HL-60/S4 treated with phorbol 12-myristate 13-acetate at 8.2 ng/mL for 4 days and 3 days (cell line): Measurements from ENCODE around the gene MYOCOS.

Source experiments
- in situ Hi-C: fragments of 300-500 bp; cut with MboI; formaldehyde crosslinking; loops from 2 replicates; pipeline ENCODE4 v1.15.0; 2022; ENCODE audit warnings: low sequenced_read_pairs

MYOCOS gene

GRCh38 chr1:171623651-171624331, 1.7 kb downstream of the MYOCOS start:
- in situ Hi-C loops: no loop called here

GRCh38 chr1:171625225-171625624, 3.2 kb downstream of the MYOCOS start:
- in situ Hi-C loops: loop anchor here (25.0 kb wide), 1 partner anchor 362 kb away; no protein-coding TSS in a partner anchor

GRCh38 chr1:171627020-171627419, 5.0 kb downstream of the MYOCOS start:
- in situ Hi-C loops: loop anchor here (25.0 kb wide), 1 partner anchor 360 kb away; no protein-coding TSS in a partner anchor

- in situ Hi-C loops: loop anchor here (25.0 kb wide), 1 partner anchor 359 kb away; no protein-coding TSS in a partner anchor
Measured at GRCh38 chr1:171628225-171628624, 6.2 kb downstream of the MYOCOS start.

- in situ Hi-C loops: loop anchor here (25.0 kb wide), 1 partner anchor 352 kb away; no protein-coding TSS in a partner anchor
Measured at GRCh38 chr1:171635661-171636060, 13.6 kb downstream of the MYOCOS start.

- in situ Hi-C loops: loop anchor here (25.0 kb wide), 1 partner anchor 351 kb away; no protein-coding TSS in a partner anchor
Measured at GRCh38 chr1:171636141-171636540, 14.1 kb downstream of the MYOCOS start.

GRCh38 chr1:171637928-171638576, 16.0 kb downstream of the MYOCOS start:
- in situ Hi-C loops: loop anchor here (25.0 kb wide), 1 partner anchor 349 kb away; no protein-coding TSS in a partner anchor

GRCh38 chr1:171640225-171640624, 18.2 kb downstream of the MYOCOS start:
- in situ Hi-C loops: loop anchor here (25.0 kb wide), 1 partner anchor 347 kb away; no protein-coding TSS in a partner anchor

- in situ Hi-C loops: loop anchor here (25.0 kb wide), 1 partner anchor 346 kb away; no protein-coding TSS in a partner anchor
Measured at GRCh38 chr1:171641076-171641864, 19.2 kb downstream of the MYOCOS start.

GRCh38 chr1:171642197-171642596, 20.2 kb downstream of the MYOCOS start:
- in situ Hi-C loops: loop anchor here (25.0 kb wide), 1 partner anchor 345 kb away; no protein-coding TSS in a partner anchor

GRCh38 chr1:171643156-171643555, 21.1 kb downstream of the MYOCOS start:
- in situ Hi-C loops: loop anchor here (25.0 kb wide), 1 partner anchor 344 kb away; no protein-coding TSS in a partner anchor

GRCh38 chr1:171644805-171645483, 22.9 kb downstream of the MYOCOS start:
- in situ Hi-C loops: loop anchor here (25.0 kb wide), 1 partner anchor 342 kb away; no protein-coding TSS in a partner anchor

GRCh38 chr1:171645553-171646248, 23.7 kb downstream of the MYOCOS start:
- in situ Hi-C loops: loop anchor here (25.0 kb wide), 1 partner anchor 342 kb away; no protein-coding TSS in a partner anchor

GRCh38 chr1:171646249-171646560, 24.2 kb downstream of the MYOCOS start:
- in situ Hi-C loops: loop anchor here (25.0 kb wide), 1 partner anchor 341 kb away; no protein-coding TSS in a partner anchor

GRCh38 chr1:171652234-171652822, 30.3 kb downstream of the MYOCOS start, which contains the start of gene MYOC:
TSS of gene MYOC (minus strand) at chr1:171652688. CDS start at chr1:171652611, 77 bp downstream.
- in situ Hi-C loops: no loop called here

GRCh38 chr1:171653796-171654195, 31.8 kb downstream of the MYOCOS start:
- in situ Hi-C loops: no loop called here

GRCh38 chr1:171654201-171654941, 32.3 kb downstream of the MYOCOS start:
- in situ Hi-C loops: no loop called here

- in situ Hi-C loops: no loop called here
Measured at GRCh38 chr1:171654942-171655745, 33.1 kb downstream of the MYOCOS start.
